Measurements from ENCODE around the gene GPR137. TPM values are rescaled to one million over a fixed set of nuclear protein-coding genes. Genes with fewer than 3 reads are reported as not detected.
"Not testable (repeated sequence)": the region's sequence is repeated elsewhere in the genome, so short reads cannot be mapped to it uniquely, and the experiment has no call there.

Gene GPR137
- total RNA-seq, 2 experiments from 2014 or later, result 31.4 to 37.9 TPM

- H3K4me3 Mint-ChIP-seq, result no peak overlapping the region
- POLR2A ChIA-PET, result no interaction called here
- no peaks in the 10 kb centered on the region for H3K27me3 Mint-ChIP-seq
- peaks cover 36% of the 10 kb centered on the region for H3K4me1 Mint-ChIP-seq
- no peak for DNase-seq
- H3K36me3 Mint-ChIP-seq (ENCODE audit: low read depth), result peaks cover 33% of the 10 kb centered on the region
- H3K9me3 Mint-ChIP-seq, result no peaks in the 10 kb centered on the region
- CTCF ChIA-PET, result interaction anchor here (1.4 kb wide), 1 partner anchor 10 kb away, joined by 4 read pairs; no protein-coding TSS in a partner anchor
- no peak overlapping the region for H3K27ac Mint-ChIP-seq
Observed at GRCh38 chr11:64321533-64321932, 35.9 kb downstream of the GPR137 start.

GRCh38 chr11:64322925-64323260 is 37.2 kb downstream of the GPR137 start:
- peaks cover 27% of the 10 kb centered on the region for H3K4me1 Mint-ChIP-seq
- H3K27me3 Mint-ChIP-seq, result no peaks in the 10 kb centered on the region
- DNase-seq, result no peak
- CTCF ChIA-PET, result interaction anchor here (0.6 to 2.0 kb wide), 2 partner anchors 9 to 103 kb away, joined by 3 to 8 read pairs; no protein-coding TSS in a partner anchor
- no peaks in the 10 kb centered on the region for H3K9me3 Mint-ChIP-seq
- H3K27ac Mint-ChIP-seq, result no peak overlapping the region
- H3K4me3 Mint-ChIP-seq, result no peak overlapping the region
- POLR2A ChIA-PET, result interaction anchor here (0.8 to 1.6 kb wide), 4 partner anchors 9 to 54 kb away, joined by 3 to 5 read pairs (median 3); no protein-coding TSS in a partner anchor
- peaks cover 22% of the 10 kb centered on the region for H3K36me3 Mint-ChIP-seq (ENCODE audit: low read depth)

GRCh38 chr11:64323373-64323772 is 37.7 kb downstream of the GPR137 start:
- DNase-seq, result no peak
- no peaks in the 10 kb centered on the region for H3K27me3 Mint-ChIP-seq
- no peak overlapping the region for H3K27ac Mint-ChIP-seq
- peaks cover 24% of the 10 kb centered on the region for H3K4me1 Mint-ChIP-seq
- H3K9me3 Mint-ChIP-seq, result no peaks in the 10 kb centered on the region
- POLR2A ChIA-PET, result interaction anchor here (0.8 to 1.6 kb wide), 4 partner anchors 8 to 54 kb away, joined by 3 to 5 read pairs (median 3); no protein-coding TSS in a partner anchor
- CTCF ChIA-PET, result interaction anchor here (0.6 to 2.0 kb wide), 2 partner anchors 8 to 102 kb away, joined by 3 to 8 read pairs; no protein-coding TSS in a partner anchor
- no peak overlapping the region for H3K4me3 Mint-ChIP-seq
- H3K36me3 Mint-ChIP-seq (ENCODE audit: low read depth), result peaks cover 18% of the 10 kb centered on the region

- POLR2A ChIA-PET, result interaction anchor here (0.8 to 1.6 kb wide), 3 partner anchors 8 to 55 kb away, joined by 3 to 5 read pairs (median 3); no protein-coding TSS in a partner anchor
- H3K27ac Mint-ChIP-seq, H3K27me3 Mint-ChIP-seq, DNase-seq, H3K9me3 Mint-ChIP-seq, H3K4me3 Mint-ChIP-seq: not testable (repeated sequence)
- CTCF ChIA-PET, result interaction anchor here (2.0 kb wide), 1 partner anchor 8 kb away, joined by 8 read pairs; no protein-coding TSS in a partner anchor
- H3K4me1 Mint-ChIP-seq, result peaks cover 22% of the 10 kb centered on the region
- peaks cover 16% of the 10 kb centered on the region for H3K36me3 Mint-ChIP-seq (ENCODE audit: low read depth)
Observed at GRCh38 chr11:64323984-64324383, 38.3 kb downstream of the GPR137 start.

GRCh38 chr11:64324692-64325469 is 39.2 kb downstream of the GPR137 start:
- Mint-ChIP-seq H3K36me3 (ENCODE audit: low read depth) (peaks cover 15% of the 10 kb centered on the region), H3K27me3 (no peaks in the 10 kb centered on the region), H3K4me1 (peaks cover 17% of the 10 kb centered on the region), H3K27ac (no peak overlapping the region), H3K9me3 (no peaks in the 10 kb centered on the region), H3K4me3 (no peak overlapping the region)
- no peak for DNase-seq
- CTCF ChIA-PET, result no interaction called here
- POLR2A ChIA-PET, result no interaction called here

GRCh38 chr11:64327375-64327774 is 41.7 kb downstream of the GPR137 start:
- ChIA-PET CTCF (interaction anchor here (1.2 to 1.3 kb wide), 3 partner anchors 9 to 29 kb away, joined by 3 to 6 read pairs (median 4); partner anchors contain the start of genes PRDX5 and TRMT112), POLR2A (interaction anchor here (7.5 kb wide), 1 partner anchor 9 kb away, joined by 104 read pairs; the partner anchor contains the start of genes PRDX5 and TRMT112)
- Mint-ChIP-seq H3K27me3 (no peaks in the 10 kb centered on the region), H3K4me1 (peaks cover 24% of the 10 kb centered on the region), H3K36me3 (ENCODE audit: low read depth) (no peaks in the 10 kb centered on the region), H3K9me3 (no peaks in the 10 kb centered on the region), H3K4me3 (no peak overlapping the region), H3K27ac (no peak overlapping the region)
- no peak for DNase-seq

- ChIA-PET CTCF (interaction anchor here (0.7 to 1.3 kb wide), 5 partner anchors 10 to 63 kb away, joined by 3 to 6 read pairs (median 3); partner anchors contain the start of genes PRDX5 and TRMT112), POLR2A (interaction anchor here (7.5 kb wide), 1 partner anchor 10 kb away, joined by 104 read pairs; the partner anchor contains the start of genes PRDX5 and TRMT112)
- H3K4me1 Mint-ChIP-seq, result peaks cover 26% of the 10 kb centered on the region
Observed at GRCh38 chr11:64327993-64328392, 42.3 kb downstream of the GPR137 start.

GRCh38 chr11:64330888-64331287 is 45.2 kb downstream of the GPR137 start:
- POLR2A ChIA-PET, result interaction anchor here (0.7 to 7.5 kb wide), 9 partner anchors 10 to 126 kb away, joined by 3 to 104 read pairs (median 4); partner anchors contain the start of genes CCDC88B, ESRRA, PRDX5 and TRMT112
- peaks cover 14% of the 10 kb centered on the region for H3K36me3 Mint-ChIP-seq (ENCODE audit: low read depth)
- peaks cover 39% of the 10 kb centered on the region for H3K4me1 Mint-ChIP-seq
- CTCF ChIA-PET, result interaction anchor here (0.8 to 5.9 kb wide), 19 partner anchors 8 to 430 kb away, joined by 3 to 157 read pairs (median 5); partner anchors contain the start of genes CCDC88B, ESRRA, FERMT3 and FKBP2
- no peaks in the 10 kb centered on the region for H3K9me3 Mint-ChIP-seq
- no peak overlapping the region for H3K4me3 Mint-ChIP-seq
- no peak for DNase-seq
- H3K27ac Mint-ChIP-seq, result no peak overlapping the region
- H3K27me3 Mint-ChIP-seq, result no peaks in the 10 kb centered on the region

More at GRCh38 chr11:64327993-64328392, 42.3 kb downstream of the GPR137 start:
- no peak overlapping the region for H3K27ac Mint-ChIP-seq
- H3K4me3 Mint-ChIP-seq, result no peak overlapping the region
- H3K27me3 Mint-ChIP-seq, result no peaks in the 10 kb centered on the region
- no peaks in the 10 kb centered on the region for H3K36me3 Mint-ChIP-seq (ENCODE audit: low read depth)
- no peak for DNase-seq
- no peaks in the 10 kb centered on the region for H3K9me3 Mint-ChIP-seq

- DNase-seq, result peak; percentile 89
- peaks cover 17% of the 10 kb centered on the region for H3K36me3 Mint-ChIP-seq (ENCODE audit: low read depth)
- POLR2A ChIA-PET, result interaction anchor here (0.6 to 7.5 kb wide), 16 partner anchors 9 to 127 kb away, joined by 3 to 104 read pairs (median 4); partner anchors contain the start of genes CCDC88B, ESRRA, FERMT3 and PRDX5
- peak overlapping the region; percentile 83 for H3K27ac Mint-ChIP-seq
- H3K27me3 Mint-ChIP-seq, result no peaks in the 10 kb centered on the region
- peaks cover 44% of the 10 kb centered on the region for H3K4me1 Mint-ChIP-seq
- H3K4me3 Mint-ChIP-seq, result peak overlapping the region; percentile 45
- CTCF ChIA-PET, result interaction anchor here (0.6 to 5.9 kb wide), 30 partner anchors 8 to 1215 kb away, joined by 3 to 157 read pairs (median 4); partner anchors contain the start of genes CCDC88B, ESRRA, FERMT3 and FKBP2
- no peaks in the 10 kb centered on the region for H3K9me3 Mint-ChIP-seq
Observed at GRCh38 chr11:64331569-64332371, 46.1 kb downstream of the GPR137 start.

GRCh38 chr11:64333556-64333955 is 47.9 kb downstream of the GPR137 start:
- CTCF ChIA-PET, result interaction anchor here (0.7 to 5.9 kb wide), 4 partner anchors 16 to 148 kb away, joined by 3 to 157 read pairs (median 3); partner anchors contain the start of genes ESRRA, PRDX5, STIP1 and TRMT112
- Mint-ChIP-seq H3K36me3 (ENCODE audit: low read depth) (peaks cover 30% of the 10 kb centered on the region), H3K27me3 (no peaks in the 10 kb centered on the region), H3K4me3 (no peak overlapping the region), H3K9me3 (no peaks in the 10 kb centered on the region), H3K27ac (no peak overlapping the region), H3K4me1 (peaks cover 57% of the 10 kb centered on the region)
- POLR2A ChIA-PET, result interaction anchor here (1.1 to 7.5 kb wide), 2 partner anchors 10 to 15 kb away, joined by 3 to 104 read pairs; partner anchors contain the start of genes PRDX5 and TRMT112
- DNase-seq, result no peak

GRCh38 chr11:64334764-64335735 is 49.4 kb downstream of the GPR137 start:
- Mint-ChIP-seq H3K4me3 (no peak overlapping the region), H3K27ac (peak overlapping the region; percentile 85), H3K27me3 (no peaks in the 10 kb centered on the region), H3K4me1 (peaks cover 67% of the 10 kb centered on the region), H3K9me3 (no peaks in the 10 kb centered on the region), H3K36me3 (ENCODE audit: low read depth) (peaks cover 41% of the 10 kb centered on the region)
- peak; percentile 52 for DNase-seq
- POLR2A ChIA-PET, result interaction anchor here (0.8 to 1.6 kb wide), 2 partner anchors 25 to 92 kb away, joined by 3 read pairs; no protein-coding TSS in a partner anchor
- CTCF ChIA-PET, result interaction anchor here (0.6 to 1.5 kb wide), 6 partner anchors 17 to 34 kb away, joined by 3 to 6 read pairs (median 4); partner anchors contain the start of genes CATSPERZ, ESRRA and PRDX5
